NCI-H82 (cell line): ENCODE measurements around the gene MTREX.
A peak's percentile ranks its signal among the peaks of the same experiment; 100 is the strongest.

Experiments used
- DNase-seq: peaks from one replicate; lab custom pipeline; 2025; lab: John Stamatoyannopoulos, UW

The MTREX gene

DNA sequence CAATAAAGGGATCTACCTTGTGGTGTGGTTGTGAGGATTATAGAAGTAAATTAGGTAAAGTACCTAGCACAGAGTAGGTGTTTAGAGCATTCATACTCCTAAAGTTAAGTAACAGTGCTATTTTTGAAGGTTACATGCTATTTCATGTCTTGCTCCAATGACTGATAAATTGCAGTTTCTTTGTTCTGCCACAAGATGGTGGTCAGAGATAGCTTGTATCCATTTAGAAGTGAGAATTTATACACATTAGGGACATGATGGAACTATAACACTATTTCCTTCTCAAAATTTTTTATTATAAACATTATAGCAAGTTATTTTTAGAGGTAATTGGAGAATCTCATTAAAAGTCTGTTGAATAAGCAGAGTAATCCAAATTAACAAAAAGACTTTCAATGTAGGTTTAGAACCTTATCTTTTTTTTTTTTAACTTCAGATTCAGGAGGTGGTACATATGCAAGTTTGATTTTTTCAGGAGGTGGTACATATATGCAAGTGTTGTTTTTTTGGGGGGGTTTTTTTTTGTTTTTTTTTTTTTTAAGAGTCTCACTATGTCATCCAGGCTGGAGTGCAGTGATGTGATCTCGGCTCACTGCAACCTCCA is 17.1 kb downstream of the MTREX start:
- DNase-seq: peak; percentile 22

DNA sequence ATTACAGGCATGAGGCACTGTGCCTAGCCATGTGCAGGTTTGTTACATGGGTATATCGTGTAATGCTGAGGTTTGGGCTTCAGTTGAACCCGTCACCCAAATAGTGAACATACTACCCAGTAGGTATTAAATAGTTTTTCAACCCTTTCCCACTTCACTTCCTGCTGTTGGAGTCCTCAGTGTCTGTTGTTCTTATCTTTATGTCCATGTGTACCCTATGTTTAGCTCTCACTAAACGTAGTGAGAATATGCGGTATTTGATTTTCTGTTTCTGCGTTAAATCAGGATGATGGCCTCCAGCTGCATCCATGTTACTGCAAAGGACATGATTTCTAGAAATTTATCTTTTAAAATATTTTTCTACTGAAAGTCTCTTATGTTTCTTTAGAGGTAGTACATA is 17.8 kb downstream of the MTREX start:
- DNase-seq: no peak

DNA sequence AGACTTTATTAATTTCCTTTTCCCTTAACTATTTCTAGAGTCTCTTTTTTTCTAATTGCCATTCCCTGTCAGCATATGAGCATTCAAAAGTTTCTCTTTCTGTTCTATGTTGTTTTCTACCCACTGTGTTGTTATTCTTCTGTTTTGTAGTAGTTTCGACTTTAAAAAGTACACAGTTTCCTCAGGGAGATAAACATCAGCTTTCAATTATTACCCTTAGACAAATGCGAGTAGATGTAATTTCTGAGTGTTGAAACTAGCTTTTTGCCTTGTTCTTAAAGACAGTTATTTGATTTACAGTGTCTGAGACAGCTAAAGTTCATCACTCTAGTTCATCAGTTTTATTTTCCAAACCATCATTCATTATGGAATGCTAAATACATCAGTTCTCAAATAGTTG is 19.5 kb downstream of the MTREX start:
- no peak for DNase-seq

DNA sequence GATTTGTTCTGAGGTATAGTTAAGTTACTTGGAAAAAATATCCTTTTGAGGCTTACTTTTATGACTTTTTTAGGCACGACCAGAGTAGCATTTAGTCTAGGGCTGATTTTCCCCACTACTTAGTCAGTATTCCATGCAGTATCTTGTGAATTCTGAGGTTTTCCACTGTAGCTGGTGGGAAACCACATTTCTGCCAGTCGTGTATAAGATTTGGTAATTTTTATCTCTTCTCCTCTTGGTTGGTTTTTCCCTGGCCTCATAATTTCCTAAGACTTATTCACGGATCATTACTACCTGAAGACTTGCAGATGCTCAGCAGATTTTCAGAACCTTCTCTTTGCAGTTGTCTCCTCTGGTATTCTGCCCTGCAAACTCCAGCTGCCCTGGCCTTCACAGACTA is 23.5 kb downstream of the MTREX start:
- DNase-seq: no peak

DNA sequence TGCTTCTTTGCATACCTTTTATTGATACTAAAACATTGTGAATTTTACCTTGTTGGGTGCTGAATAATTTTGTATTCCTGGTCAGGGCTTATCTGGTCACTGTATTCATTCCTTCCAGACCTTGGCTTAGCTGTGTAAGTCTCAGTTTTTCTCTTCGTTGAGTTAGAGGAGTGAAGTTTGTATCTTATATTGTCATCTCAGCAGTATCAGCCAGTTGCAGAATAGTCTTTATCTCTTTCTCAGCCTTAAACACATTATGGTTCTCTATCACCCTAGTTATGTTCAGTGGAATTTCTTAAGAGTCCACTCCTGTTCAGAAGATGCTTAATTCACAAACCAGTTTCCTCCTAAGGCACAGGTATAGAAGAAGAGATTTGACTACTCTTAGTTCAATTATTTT is 25.2 kb downstream of the MTREX start:
- DNase-seq: no peak

DNA sequence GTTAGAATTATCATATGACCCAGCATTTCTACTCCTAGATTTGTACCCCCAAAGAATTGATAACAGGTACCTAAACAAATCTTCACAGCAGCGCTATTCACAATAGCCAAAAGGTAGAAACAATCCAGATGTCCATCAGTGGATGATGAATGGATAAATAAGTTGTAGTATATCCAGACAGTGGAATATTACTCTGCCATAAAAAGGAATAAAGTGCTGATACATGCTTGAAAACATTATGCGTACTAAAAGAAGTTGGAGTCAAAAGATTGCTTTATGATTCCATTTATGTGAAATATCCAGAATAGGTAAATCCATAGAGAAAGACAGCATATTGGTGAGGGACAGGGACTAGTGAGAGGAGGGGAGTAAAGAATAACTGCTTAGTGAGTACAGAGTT is 26.0 kb downstream of the MTREX start:
- no peak for DNase-seq

DNA sequence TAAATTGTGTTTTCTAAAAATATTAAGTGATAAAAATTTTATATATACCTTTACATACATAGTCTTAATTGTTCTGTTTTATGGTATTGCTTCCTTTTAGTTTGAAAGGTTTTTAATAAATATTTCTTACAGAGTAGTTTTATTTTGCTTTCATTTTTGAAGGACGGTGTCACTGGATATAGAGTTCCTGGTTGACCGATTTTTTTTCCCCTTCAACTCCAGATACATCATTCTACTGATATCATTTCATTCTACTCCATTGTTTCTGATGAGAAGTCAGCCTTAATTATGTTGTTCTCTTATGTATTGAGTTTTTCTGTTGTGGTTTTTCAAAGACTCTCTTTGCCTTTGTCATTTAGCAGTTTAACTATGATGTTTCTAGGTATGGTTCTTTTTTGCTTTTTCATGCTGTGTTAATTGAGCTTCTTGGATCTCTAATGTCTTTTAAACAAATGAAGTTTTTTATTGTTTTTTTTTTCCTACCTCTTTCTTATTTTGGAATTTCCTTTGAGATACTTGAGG is 30.4 kb downstream of the MTREX start:
- DNase-seq: no peak

DNA sequence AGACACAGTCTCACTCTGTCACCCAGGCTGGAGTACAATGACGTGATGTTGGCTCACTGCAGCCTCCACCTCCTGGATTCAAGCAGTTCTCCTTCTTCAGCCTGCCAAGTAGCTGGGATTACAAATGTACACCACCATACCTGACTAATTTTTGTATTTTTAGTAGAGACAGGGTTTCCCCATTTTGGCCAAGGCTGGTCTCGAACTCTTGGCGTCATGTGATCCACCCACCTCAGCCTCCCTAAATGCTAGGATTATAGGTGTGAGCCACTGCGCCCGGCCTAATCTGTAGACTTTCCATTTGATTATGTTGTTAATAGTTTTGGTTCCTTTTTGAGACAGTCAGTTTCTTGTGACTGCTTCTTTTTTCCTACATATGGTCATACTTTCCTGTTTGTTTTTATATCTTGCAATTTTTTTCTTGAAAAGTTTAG is 31.0 kb downstream of the MTREX start:
- no peak for DNase-seq

DNA sequence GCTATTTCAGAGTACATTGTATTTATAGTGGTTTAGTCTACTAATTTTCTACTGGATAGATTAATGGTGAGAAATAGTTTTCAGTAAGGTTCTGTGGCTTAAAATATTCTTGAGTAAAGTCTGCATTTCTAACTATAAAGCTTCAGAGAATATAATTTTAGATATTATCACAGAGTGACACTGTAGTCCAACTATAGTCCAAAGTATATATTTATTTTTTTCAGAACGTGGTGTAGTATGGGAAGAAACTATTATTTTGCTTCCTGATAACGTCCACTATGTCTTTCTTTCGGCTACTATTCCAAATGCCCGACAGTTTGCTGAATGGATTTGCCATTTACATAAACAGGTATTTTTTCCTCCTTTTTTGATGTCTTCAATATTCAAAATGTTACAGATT is 35.3 kb downstream of the MTREX start:
- DNase-seq: no peak

DNA sequence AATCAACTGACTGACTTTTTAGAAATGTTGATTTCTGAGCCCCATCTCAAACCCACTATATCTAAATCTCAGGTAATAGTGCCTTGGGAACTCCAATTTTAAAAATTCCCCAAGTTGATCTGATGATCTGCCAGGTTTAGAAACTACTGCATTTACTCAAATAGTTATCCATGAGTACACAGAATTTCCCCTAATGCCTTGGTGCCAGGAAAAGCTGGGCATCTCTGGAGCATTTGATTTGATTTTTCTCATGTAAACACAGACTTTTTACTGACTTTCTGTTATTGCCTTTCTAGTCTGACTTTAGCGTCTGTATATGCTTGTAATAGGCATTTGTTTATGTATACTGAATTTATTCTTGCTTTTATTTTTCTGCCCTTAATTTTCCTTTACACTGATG is 35.8 kb downstream of the MTREX start:
- DNase-seq: no peak

DNA sequence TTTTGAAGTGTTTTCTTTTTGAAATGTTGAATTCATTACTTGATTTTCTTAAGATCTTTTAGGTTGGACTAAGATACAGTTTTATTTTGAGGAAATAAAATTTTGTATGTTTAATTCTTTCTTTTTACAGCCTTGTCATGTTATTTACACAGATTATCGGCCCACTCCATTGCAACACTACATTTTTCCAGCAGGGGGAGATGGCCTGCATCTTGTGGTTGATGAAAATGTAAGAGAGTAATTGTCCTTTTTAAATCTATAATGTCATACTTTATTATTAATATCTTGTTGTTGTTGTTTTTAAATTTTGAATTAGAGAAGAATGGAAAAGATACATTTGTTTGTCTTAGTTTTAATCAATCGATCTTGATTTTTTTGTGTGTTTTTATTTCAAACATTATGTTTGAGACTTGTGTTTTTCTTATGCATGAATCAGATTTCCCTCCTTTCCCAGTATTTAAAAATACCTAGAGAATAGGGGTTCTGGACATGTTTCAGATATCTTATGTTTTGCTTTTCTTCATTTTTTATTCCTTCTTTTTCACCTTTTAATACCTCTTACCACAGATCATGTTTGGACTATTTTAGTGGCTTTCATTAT is 36.7 kb downstream of the MTREX start:
- peak; percentile 35 for DNase-seq

DNA sequence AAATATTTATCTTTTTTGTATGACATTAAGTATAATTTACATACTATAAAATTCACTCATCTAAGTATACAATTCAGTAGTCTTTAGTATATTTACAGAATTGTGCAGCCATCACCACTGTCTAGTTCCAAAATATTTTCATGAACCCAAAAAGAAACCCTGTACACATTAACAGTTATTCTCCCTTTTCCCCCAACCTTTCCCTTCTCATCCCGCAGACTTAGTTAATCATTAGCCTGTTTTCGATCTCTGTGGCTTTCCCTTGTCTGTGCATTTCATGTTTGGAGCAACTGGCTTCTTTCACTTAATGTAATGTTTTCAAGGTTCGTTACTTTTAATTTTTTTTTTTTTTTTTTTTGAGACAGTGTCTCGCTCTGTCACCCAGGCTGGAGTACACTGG is 37.5 kb downstream of the MTREX start:
- no peak for DNase-seq

DNA sequence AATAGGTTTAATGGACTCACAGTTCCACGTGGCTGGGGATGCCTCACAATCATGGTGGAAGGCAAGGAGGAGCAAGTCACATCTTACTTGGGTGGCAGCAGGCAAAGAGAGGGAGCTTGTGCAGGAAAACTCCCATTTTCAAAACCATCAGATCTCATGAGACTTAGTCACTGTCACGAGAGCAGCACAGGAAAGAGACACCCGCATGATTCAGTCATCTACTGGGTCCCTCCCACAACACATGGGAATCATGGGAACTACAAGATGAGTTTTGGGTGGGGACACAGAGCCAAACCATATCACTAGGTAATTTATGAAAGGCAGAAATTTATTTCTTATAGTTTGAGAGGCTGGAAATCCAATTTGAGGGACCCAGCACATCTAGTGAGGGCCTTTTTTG is 40.0 kb downstream of the MTREX start:
- DNase-seq: no peak

DNA sequence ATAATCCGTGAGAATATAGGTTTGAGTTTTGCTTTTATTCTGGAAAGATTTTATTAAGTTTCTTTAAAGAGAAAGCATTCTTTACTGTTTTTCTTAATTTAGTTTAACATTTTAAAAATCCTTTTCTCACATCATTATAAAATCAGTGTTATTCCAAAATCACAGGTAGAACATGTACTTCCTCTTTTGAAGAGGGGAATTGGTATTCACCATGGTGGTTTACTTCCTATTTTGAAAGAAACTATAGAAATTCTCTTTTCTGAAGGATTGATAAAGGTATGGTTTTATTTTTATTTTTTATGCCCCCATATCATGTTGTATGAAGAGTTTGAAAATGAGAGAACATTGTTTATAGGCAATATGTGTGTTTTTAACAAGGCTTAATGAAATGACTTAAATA is 43.0 kb downstream of the MTREX start:
- DNase-seq: no peak

DNA sequence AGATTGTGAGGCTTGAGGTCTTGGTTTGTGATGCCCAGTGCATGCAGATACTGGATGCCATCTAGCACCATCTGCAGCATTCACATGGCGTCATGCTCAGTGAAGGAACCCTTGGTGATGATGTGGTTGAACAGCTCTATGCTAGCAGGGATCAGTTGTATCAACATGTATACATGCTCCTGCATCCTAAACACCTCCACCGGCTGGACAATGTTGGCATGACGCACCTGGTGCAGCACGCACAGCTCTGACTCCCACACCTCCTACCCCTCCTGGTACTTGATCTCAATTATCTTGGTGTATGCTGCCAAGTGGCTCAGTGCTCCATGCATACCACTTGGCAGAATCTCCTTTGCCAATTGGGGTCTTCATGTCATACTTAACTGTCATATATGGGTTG is 49.1 kb downstream of the MTREX start:
- no peak for DNase-seq

DNA sequence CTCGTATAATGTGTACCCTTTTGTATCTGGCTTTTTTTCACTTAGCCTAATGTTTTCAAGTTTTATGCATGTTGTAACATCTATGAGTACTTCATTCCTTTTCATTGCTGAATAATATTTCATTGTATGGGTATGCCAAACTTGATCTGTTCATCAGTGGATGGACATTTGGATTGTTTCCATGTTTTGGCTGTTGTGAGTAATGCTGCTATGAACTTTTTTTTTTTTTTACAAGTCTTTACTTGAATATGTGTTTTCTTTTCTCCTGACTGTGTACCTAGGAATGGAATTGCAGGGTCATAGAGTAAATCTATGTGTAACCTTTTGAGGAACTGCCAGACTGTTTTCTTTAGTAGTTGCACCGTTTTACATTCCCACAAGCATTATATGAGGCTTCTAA is 52.4 kb downstream of the MTREX start:
- DNase-seq: no peak

DNA sequence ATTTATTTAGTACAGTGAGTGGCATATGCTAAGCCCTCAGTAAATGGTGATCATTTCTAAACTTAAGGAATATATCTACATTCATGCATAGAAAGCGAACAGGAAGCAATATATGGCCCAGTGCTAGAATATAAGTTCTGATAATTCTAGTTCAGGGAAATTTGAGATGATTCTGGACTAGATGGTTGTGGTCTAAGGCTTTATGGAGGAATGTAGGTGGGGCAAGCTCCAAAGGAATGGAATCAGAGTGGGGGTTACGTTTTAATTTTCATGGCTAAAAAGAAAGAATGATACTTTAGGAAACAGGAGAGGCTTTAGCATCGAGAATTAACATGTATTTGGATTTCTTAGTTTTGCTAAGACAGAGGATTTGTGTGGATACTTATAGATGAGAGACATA is 56.1 kb downstream of the MTREX start:
- no peak for DNase-seq

DNA sequence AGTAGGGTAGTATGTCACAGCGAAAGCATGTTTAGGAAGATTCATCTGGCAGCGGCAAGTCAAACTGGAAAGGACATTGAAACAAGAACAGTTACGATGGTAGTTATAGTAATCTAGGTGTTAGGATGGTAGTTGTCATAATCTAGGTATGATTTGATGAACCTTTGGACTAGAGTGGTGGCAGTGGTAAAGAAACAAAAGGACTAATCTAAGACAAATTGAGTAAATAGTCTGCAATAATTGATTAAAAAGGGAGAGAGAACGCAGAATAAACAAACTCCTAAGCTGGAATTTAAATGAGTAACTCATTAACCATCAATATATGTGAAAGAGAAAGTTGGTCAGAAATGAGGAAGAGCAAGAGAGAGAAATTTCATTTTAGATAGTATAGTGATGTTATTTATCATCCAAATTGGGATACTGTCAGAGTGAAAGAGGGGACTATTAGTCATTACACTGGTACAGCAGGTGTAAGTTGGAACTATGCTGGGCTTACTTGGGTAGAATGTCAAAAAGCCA is 56.8 kb downstream of the MTREX start:
- no peak for DNase-seq

DNA sequence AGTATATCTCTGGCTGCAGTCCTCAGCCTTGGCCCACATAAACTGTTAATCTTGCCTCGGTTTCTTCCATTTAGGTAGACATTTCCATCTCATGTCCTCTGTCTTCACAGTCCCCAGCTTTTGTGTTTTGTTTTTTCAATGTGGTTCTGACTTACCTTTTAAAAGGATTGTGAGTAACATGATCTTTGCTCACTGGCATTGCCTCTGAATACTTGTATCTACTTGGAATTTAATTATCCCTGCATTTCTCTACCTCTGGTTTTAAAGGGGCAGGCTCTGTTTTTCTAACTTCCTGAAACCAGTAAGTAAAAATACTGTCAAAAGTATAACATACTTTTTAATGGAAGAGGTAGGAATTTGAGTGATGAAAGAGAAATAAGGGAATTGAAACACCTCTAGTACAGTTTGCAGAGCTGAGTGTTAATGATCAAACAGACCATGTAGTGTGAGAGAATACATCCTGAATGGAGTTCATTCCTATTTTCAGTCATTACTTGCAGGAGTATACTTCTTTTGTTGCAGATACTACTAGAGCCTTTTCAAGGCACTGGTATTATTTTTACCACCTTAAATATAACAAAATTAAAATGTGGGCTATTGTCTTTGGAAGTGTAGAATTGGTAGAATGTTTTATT is 62.6 kb downstream of the MTREX start:
- DNase-seq: no peak

DNA sequence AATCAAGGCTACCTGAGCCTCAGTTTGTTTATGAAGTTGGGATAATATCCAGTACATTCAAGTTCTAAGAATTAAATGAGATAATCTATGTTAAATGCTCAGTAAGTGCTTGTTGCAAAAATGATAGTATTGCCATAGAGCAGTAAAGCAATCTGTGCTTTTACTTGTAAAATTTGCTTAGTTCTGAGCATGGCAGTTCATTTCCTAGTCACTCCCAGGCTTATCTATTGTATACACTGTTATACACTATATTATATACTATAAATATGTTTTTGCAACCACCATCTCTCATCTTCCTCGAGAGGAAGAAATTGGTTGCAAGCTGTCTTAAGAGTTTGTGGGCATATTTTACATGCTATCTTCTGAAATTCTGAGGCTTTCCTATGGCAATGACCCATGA is 63.4 kb downstream of the MTREX start:
- no peak for DNase-seq

DNA sequence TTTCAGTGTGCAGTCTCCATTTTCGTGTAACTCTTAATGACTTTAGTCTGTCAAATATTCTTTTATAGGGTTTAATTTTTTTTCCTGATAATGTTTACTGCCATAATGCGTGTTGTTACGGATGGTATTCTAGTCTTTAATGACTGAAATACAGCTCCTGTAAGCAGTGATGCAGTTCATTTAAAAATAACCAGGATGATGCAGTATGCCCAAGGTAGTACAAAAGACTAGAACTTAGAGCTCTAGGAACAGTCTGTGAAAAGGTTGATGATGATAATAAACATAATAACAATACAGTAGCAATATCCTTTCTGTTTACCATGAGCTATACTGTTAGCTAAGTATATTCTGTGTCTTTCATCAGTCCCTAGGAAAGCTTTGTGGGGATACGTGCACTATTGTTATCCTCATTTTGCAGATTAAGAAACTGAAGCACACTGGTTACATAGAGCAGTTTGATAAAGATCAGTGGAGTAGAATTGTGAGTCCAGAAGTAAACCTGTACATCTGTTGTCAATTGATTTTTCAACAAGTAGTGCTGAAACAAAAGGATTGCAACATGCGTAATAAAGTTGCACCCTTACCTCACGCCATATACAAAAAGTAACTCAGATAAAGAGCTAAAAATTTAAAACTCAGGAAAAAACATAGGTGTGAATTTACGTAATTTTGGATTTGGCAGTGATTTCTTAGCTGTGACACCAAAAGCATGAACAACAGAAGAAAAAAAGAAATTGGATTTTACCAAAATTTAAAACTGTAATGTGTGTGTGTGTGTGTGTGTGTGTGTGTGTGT is 64.5 kb downstream of the MTREX start:
- no peak for DNase-seq

DNA sequence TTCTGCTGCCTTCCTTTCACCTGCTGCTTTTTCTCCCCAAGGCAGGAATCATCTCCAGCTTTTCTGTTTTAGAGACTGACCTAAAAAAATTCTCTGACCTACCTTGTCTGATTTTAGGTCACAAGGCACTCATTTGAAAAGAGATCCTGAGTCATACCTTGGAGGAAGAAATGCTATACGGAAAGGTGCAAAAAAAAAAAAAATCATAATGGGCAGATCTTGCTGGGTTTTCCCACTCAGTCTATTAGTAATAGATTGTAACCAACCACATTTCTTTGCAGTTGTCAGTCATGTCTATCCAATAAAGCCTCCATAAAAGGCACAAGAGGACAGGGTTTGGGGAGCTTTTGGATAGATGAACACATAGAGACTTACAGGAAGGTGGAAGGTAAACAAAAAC is 70.0 kb downstream of the MTREX start:
- DNase-seq: no peak

DNA sequence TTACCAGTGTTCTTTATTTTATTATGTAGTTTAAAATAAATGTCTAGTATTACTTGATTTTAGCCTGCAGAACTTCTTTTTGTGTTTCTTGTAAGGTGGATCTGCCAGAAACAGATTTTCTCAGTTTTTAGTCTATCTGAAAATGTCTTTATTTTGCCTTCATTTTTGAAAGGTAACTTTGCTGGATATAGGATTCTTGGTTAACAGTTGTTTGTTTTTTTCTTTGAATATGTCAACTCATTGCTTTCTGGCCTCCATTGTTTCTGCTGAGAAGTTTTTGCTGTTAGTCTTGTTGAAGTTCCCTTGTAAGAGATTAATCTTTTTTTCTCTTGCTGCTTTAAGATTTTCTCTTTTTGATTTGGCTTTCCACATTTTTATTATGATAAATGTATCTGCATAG is 75.5 kb downstream of the MTREX start:
- no peak for DNase-seq
